Keratinocyte (primary cell): ENCODE results near the gene RGS9. TPM values are rescaled to one million over a fixed set of nuclear protein-coding genes. Genes with fewer than 3 reads are reported as not detected.

ENCODE experiments used
- DNase-seq: peaks from one replicate; pipeline ENCODE4 v3.0.0-alpha.2; 2011; ENCODE audit warnings: low read depth, missing footprints, low spot score
- FAIRE-seq: peaks from 2 replicates; lab custom pipeline; 2011; peaks lifted over from hg19 to GRCh38; lab: Jason Lieb, UNC
- H2AFZ ChIP-seq: 2 replicates; pipeline ENCODE4 v1.6.0; 2012; ENCODE audit warnings: low read length, control low read depth, inconsistent platforms; ENCODE audit not compliant: control insufficient read depth
- H3K27ac ChIP-seq: 2 replicates; pipeline ENCODE4 v1.5.1; 2011; ENCODE audit warnings: low read length; ENCODE audit not compliant: control insufficient read depth, insufficient read depth
- H3K27me3 ChIP-seq: 3 replicates; pipeline ENCODE4 v1.6.0; 2011; ENCODE audit warnings: low read length; ENCODE audit not compliant: control insufficient read depth, insufficient read depth; ENCODE audit errors: extremely low read depth
- H3K36me3 ChIP-seq, 2 experiments: 2 replicates in 1 of 2; 3 replicates in 1 of 2; pipeline ENCODE4 v1.5.1; 2011; ENCODE audit warnings: low read length in 2 of 2, mild to moderate bottlenecking in 1 of 2; ENCODE audit not compliant: control insufficient read depth in 2 of 2, insufficient read depth in 2 of 2; ENCODE audit errors: extremely low read depth in 1 of 2
- H3K4me1 ChIP-seq: 3 replicates; pipeline ENCODE4 v1.5.1; 2011; ENCODE audit warnings: low read length; ENCODE audit not compliant: control insufficient read depth, insufficient read depth; ENCODE audit errors: extremely low read depth
- H3K4me2 ChIP-seq: 3 replicates; pipeline ENCODE4 v1.6.0; 2011; ENCODE audit warnings: low read depth, low read length; ENCODE audit not compliant: control insufficient read depth, insufficient read depth; ENCODE audit errors: extremely low read depth
- H3K4me3 ChIP-seq, 3 experiments: fragments of 200-600 bp in 1 of 3; sonication (generic) in 1 of 3; 2 replicates in 2 of 3; 3 replicates in 1 of 3; pipeline ENCODE4 v1.5.1; 2011 to 2016; ENCODE audit warnings: low read length in 3 of 3, mild to moderate bottlenecking in 3 of 3, control low read depth in 2 of 3, inconsistent platforms in 1 of 3, low read depth in 1 of 3, mixed read lengths in 1 of 3, mixed run types in 1 of 3, moderate library complexity in 1 of 3; ENCODE audit not compliant: control insufficient read depth in 2 of 3, insufficient read depth in 2 of 3; ENCODE audit errors: extremely low read depth in 1 of 3
- H3K79me2 ChIP-seq: 2 replicates; pipeline ENCODE4 v1.6.0; 2012; ENCODE audit warnings: low read length; ENCODE audit not compliant: control insufficient read depth, insufficient read depth
- H3K9ac ChIP-seq: 3 replicates; pipeline ENCODE4 v1.6.0; 2011; ENCODE audit warnings: low read length; ENCODE audit not compliant: control insufficient read depth, insufficient read depth; ENCODE audit errors: extremely low read depth
- H3K9me1 ChIP-seq: 3 replicates; pipeline ENCODE4 v1.6.0; 2011; ENCODE audit warnings: low read length; ENCODE audit not compliant: control insufficient read depth, insufficient read depth; ENCODE audit errors: extremely low read depth
- H3K9me3 ChIP-seq: 2 replicates; pipeline ENCODE4 v1.5.1; 2012; ENCODE audit warnings: low read depth, low read length; ENCODE audit not compliant: control insufficient read depth
- H4K20me1 ChIP-seq: 3 replicates; pipeline ENCODE4 v1.6.0; 2011; ENCODE audit warnings: low read length; ENCODE audit not compliant: control insufficient read depth, insufficient read depth; ENCODE audit errors: extremely low read depth
- CTCF ChIP-seq, 3 experiments: IDR thresholded peaks in 1 of 3; conservative IDR thresholded peaks in 1 of 3; optimal IDR thresholded peaks in 1 of 3; 2 replicates in 2 of 3; 3 replicates in 1 of 3; pipeline versions ENCODE3 to v1.5.1; 2011; ENCODE audit warnings: low read length in 3 of 3, mild to moderate bottlenecking in 3 of 3, moderate library complexity in 2 of 3, control low read depth in 1 of 3, inconsistent platforms in 1 of 3; ENCODE audit not compliant: insufficient read depth in 2 of 3; ENCODE audit errors: extremely low read depth in 1 of 3
- EZH2 ChIP-seq: IDR thresholded peaks from one replicate; pipeline ENCODE4 v1.6.1; 2012; ENCODE audit warnings: inconsistent platforms, mild to moderate bottlenecking, low read length, moderate library complexity
- dilution Hi-C: fragments of 300-500 bp; cut with MboI; formaldehyde crosslinking; loops from one replicate; pipeline ENCODE4 v1.7.0; 2020; ENCODE audit warnings: low sequenced_read_pairs; ENCODE audit not compliant: extremely low pct_ligation_motif_present
- polyA plus RNA-seq, 5 experiments: library from polyadenylated mRNA; depleted of rRNA in 3 of 5; stranded (reverse) in 3 of 5; stranded (forward) in 1 of 5; unstranded in 1 of 5; fragments of >200 nt; gene quantifications; 1 replicate in 1 of 5; 2 replicates in 3 of 5; 3 replicates in 1 of 5; pipeline versions ENCODE4 v1.2.1 to v1.2.3, GENCODE V29; 2011 to 2012; ENCODE audit warnings: missing spikeins in 2 of 5, low read depth in 1 of 5, low replicate concordance in 1 of 5

Gene RGS9
- polyA plus RNA-seq, 1 donor (not counting 4 experiments of a cell fraction or from before 2014, with no cell fraction given): 4.8 TPM

- Histone ChIP-seq H3K9me1 (no peaks in the 10 kb centered on the region), H3K4me1 (peaks cover 18% of the 10 kb centered on the region), H3K79me2 (no peaks in the 10 kb centered on the region), H3K27ac (peak overlapping the region; percentile 82), H3K27me3 (no peaks in the 10 kb centered on the region), H3K9me3 (no peaks in the 10 kb centered on the region), H3K4me2 (peak overlapping the region; percentile 62), H3K4me3 (peak overlapping the region in 2 of 3 experiments; percentile 44 to 60), H4K20me1 (no peaks in the 10 kb centered on the region), H3K36me3 (no peaks in the 10 kb centered on the region), H2AFZ (peak overlapping the region; percentile 13), H3K9ac (peak overlapping the region; percentile 78)
- FAIRE-seq (no peak), DNase-seq (no peak)
- dilution Hi-C loops: no loop called here
- TF ChIP-seq CTCF (optimal IDR thresholded peaks at IDR 0.05 in 1 of 3, IDR thresholded peaks at IDR 0.05 in 1 of 3, conservative IDR thresholded peaks at IDR 0.05 in 1 of 3; ENCODE audit: extremely low read depth in 1 of 3, insufficient read depth in 2 of 3, low read length in 3 of 3) (no peak), EZH2 (no peak)
Observed at GRCh38 chr17:65121916-65122806, 15.0 kb upstream of the RGS9 start.

- peak; percentile 74 for FAIRE-seq
- no peaks in the 10 kb centered on the region for H3K9me3 ChIP-seq
Observed at GRCh38 chr17:65122836-65123756, 14.1 kb upstream of the RGS9 start.

More at GRCh38 chr17:65122836-65123756, 14.1 kb upstream of the RGS9 start:
- TF ChIP-seq CTCF (optimal IDR thresholded peaks at IDR 0.05 in 1 of 3, IDR thresholded peaks at IDR 0.05 in 1 of 3, conservative IDR thresholded peaks at IDR 0.05 in 1 of 3; ENCODE audit: extremely low read depth in 1 of 3, insufficient read depth in 2 of 3, low read length in 3 of 3) (no peak), EZH2 (no peak)
- H3K4me2 ChIP-seq: peak overlapping the region; percentile 89
- no peaks in the 10 kb centered on the region for H3K9me1 ChIP-seq
- peak overlapping the region; percentile 99 for H2AFZ ChIP-seq
- H3K27ac ChIP-seq: peak overlapping the region; percentile 82
- no peak for DNase-seq
- peak overlapping the region; percentile 78 for H3K9ac ChIP-seq
- peak overlapping the region; percentile 44 to 76 (median 60) for H3K4me3 ChIP-seq
- peaks cover 4% of the 10 kb centered on the region for H3K27me3 ChIP-seq
- H3K79me2 ChIP-seq: no peaks in the 10 kb centered on the region
- H3K36me3 ChIP-seq: no peaks in the 10 kb centered on the region
- no peaks in the 10 kb centered on the region for H4K20me1 ChIP-seq
- dilution Hi-C loops: no loop called here
- H3K4me1 ChIP-seq: peaks cover 18% of the 10 kb centered on the region
